Measurements from ENCODE around the gene SLC25A13.

SLC25A13 gene

GRCh38 chr7:96322373-96322695 lies 436 bp upstream of the SLC25A13 start:
- no peak for DNase-seq (ENCODE audit: low spot score)

GRCh38 chr7:96321031-96321657 lies 754 bp downstream of the SLC25A13 start:
- peak; percentile 97 for DNase-seq (ENCODE audit: low spot score)

GRCh38 chr7:96320442-96320841 lies 1.5 kb downstream of the SLC25A13 start:
- DNase-seq (ENCODE audit: low spot score): no peak

DNA sequence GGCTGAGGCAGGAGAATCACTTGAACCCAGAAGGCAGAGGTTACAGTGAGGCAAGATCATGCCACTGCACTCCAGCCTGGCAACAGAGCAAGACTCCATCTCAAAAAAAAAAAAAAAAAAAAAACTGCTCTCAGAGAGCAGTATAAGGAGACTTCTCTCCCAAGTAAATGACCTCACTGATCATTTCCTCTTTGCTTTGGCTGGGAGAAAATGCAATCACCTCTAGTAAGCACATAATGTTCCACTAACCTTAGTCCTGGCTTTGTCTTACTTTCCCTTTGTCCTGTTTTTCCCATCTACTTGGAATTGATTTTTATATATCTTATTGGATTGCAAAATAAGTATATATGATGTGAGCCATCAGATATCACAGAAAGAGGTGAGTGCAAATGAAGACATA lies 2.5 kb downstream of the SLC25A13 start:
- no peak for DNase-seq (ENCODE audit: low spot score)

DNA sequence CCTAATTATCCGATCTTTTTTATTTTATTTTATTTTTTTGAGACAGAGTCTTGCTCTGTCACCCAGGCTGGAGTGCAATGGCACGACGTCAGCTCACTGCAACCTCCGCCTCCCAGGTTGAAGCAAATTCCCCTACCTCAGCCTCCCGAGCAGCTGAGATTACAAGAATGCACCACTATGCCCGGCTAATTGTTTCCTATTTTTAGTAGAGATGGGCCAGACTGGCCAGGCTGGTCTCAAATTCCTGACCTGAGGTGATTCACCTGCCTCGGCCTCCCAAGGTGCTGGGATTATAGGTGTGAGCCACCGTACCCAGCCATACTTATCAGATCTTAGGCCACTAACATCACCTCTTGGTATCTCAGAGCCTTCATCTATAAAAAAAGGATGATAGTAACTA lies 4.9 kb downstream of the SLC25A13 start:
- no peak for DNase-seq (ENCODE audit: low spot score)

DNA sequence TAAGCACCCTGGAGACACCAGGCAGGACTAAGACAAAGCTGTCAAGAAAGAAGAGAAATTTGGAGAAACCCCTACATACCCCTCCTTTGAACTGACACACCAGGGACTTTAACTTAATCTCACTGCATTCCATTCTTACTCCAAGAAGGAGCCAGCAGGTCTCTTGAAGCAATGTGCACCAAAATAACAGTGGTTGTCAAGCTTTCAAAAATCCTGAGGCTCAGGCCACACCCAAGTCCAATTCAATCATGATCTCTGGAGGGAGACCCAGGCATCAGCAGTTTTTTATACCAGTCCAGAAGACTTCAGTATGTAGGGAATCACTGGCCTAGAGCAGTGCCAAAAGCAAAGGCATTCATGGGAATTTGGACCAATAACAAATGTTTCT lies 6.8 kb downstream of the SLC25A13 start:
- peak; percentile 19 for DNase-seq (ENCODE audit: low spot score)

DNA sequence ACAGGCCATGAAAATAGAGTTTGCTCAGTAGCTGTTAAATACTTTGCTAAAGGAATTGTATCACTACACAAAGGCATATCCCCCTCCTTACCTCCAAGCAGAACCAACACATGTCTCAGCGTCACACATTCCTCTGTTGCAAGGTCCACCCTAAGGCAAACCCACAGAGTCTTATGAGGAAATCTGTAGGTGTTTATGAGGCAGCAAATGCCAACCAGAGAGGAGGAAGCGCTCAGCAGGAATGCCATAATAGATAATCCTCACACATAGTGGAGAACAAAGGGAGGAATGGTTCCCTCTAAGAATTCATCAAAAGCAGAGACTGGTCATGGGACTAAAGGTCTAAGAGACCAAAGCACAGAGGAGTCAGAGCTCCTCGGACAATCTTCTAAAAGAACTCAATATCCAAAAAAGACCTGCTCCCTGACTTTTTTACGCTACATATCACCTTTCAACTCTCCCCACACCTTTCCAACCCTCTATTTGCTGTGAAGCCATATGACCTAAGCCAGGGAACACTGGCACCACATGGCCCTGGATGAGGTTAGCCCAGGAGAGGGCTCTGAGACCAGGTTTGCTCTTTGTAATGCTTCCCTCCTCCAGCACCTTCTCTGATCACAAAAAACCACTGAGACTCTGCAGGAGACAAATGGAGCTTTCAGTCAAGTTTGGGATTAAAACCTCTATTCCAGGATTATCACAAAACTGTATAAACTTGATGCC lies 7.3 kb downstream of the SLC25A13 start:
- peak; percentile 17 for DNase-seq (ENCODE audit: low spot score)

DNA sequence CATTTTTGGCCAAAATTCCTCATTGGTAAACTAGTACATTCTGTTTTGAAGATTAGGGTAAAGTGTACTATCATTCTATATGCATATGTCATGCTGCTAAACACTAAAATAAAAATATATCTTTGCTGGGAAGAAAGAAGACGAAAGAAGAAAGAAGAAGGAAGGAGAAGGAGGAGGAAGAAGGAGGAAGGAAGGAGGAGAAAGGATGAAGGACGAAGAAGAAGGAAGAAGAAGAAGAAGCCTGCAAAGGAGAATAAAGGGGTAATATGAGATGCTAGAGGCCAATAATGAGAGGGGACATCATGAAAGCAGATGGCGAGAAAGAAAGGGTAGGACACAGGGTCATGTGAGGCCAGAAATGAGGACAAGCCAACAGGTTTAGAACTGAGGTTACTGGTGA lies 8.0 kb downstream of the SLC25A13 start:
- no peak for DNase-seq (ENCODE audit: low spot score)

DNA sequence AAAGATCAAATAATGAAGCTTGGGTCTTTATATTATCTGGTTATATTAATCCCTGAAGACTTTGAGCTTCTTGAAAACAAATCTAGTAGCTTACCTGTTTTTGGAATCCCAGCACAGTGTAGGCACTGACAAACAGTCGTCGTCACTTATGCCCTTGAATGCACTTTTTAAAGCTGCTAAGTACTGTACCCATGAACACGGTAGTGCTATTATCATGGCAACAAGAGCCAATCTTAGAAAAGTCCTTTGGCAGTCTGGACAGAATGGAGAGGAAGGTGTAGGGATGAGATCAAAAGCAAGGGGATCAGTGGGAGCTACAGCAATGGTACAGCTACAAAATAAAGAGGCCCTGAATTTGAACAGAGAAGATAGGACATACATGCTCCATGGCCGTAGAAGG lies 9.4 kb downstream of the SLC25A13 start:
- DNase-seq (ENCODE audit: low spot score): peak; percentile 29

DNA sequence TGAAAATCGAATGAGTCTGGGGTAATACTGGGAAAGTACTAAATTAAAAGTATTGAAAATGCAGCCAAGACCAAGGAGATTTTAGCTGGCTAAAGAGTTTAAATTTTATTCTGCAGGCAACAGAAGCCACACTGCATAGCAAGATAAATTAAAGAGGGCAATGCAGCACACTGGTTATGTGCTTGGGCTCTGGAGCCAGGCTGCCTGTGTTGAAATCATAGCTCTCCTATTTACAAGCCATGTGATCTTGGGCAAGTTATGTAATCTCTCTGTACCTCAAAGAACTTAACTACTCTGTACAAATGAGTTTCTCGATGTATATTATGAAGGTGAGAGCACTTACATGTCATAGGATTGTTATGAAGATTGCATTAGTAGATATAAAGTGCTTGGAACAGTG lies 9.9 kb downstream of the SLC25A13 start:
- DNase-seq (ENCODE audit: low spot score): peak; percentile 84

- DNase-seq (ENCODE audit: low spot score): no peak
Measured at GRCh38 chr7:96310110-96310509, 11.8 kb downstream of the SLC25A13 start.

DNA sequence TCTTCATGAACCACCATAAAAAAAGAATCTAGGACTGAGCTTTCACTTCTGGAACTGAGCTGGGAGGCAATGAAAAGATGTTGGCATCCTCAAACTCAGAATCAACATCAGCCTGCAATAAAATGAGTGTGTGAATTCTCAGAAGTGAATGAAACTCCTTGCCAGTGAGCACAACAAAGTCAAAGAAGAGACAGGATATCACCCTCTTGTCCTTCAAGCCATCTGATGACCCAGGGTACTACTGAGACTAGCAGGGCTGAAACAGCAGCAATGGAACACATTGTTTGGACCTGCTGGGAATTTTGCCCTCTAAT lies 13.0 kb downstream of the SLC25A13 start:
- DNase-seq (ENCODE audit: low spot score): no peak

- DNase-seq (ENCODE audit: low spot score): no peak
Measured at GRCh38 chr7:96308253-96308949, 13.5 kb downstream of the SLC25A13 start.

- DNase-seq (ENCODE audit: low spot score): no peak
Measured at GRCh38 chr7:96306385-96307125, 15.3 kb downstream of the SLC25A13 start.

GRCh38 chr7:96305915-96306314 lies 16.0 kb downstream of the SLC25A13 start:
- no peak for DNase-seq (ENCODE audit: low spot score)

DNA sequence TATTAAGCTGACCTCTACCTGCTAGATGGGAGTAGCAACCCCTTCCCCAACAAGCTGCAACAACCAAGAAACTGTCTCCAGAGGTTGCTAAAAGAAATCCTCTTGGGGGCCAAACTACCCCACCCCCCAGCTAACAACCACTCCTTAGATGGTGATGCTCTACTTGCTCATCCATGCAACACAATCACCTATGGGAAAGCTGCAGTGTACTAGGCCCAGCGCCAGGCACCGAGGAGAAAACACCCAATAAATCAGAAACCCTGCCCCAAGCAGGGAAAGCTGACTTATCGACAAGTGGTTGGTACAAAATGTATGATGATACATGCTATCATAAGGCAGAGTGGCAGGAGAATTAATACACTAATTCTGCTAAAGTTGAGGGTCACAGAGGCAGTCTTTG lies 17.3 kb downstream of the SLC25A13 start:
- no peak for DNase-seq (ENCODE audit: low spot score)

GRCh38 chr7:96303686-96304443 lies 18.0 kb downstream of the SLC25A13 start:
- DNase-seq (ENCODE audit: low spot score): no peak

GRCh38 chr7:96303105-96303685 lies 18.7 kb downstream of the SLC25A13 start:
- DNase-seq (ENCODE audit: low spot score): no peak

GRCh38 chr7:96300986-96301385 lies 20.9 kb downstream of the SLC25A13 start:
- DNase-seq (ENCODE audit: low spot score): no peak

GRCh38 chr7:96300502-96300901 lies 21.4 kb downstream of the SLC25A13 start:
- DNase-seq (ENCODE audit: low spot score): no peak

- no peak for DNase-seq (ENCODE audit: low spot score)
Measured at GRCh38 chr7:96299496-96299895, 22.4 kb downstream of the SLC25A13 start.

GRCh38 chr7:96297876-96298275 lies 24.0 kb downstream of the SLC25A13 start:
- peak; percentile 100 for DNase-seq (ENCODE audit: low spot score)
